MM.1S (cell line): ENCODE measurements around the gene VPS35.

Source experiments
- CTCF ChIP-seq: fragments of 300-600 bp; sonication (generic); IDR thresholded peaks from 2 replicates; pipeline ENCODE4 v1.5.1; 2016; ENCODE audit warnings: antibody characterized with exemption, low read length, mixed read lengths
- EZH2 ChIP-seq: fragments of 300-600 bp; sonication (generic); optimal IDR thresholded peaks from 2 replicates; pipeline ENCODE3; 2017; ENCODE audit warnings: low read depth, mild to moderate bottlenecking, antibody characterized with exemption, low read length, mixed read lengths
- EZH2phosphoT487 ChIP-seq: fragments of 300-600 bp; sonication (generic); IDR thresholded peaks from 2 replicates; pipeline ENCODE4 v1.6.1; 2018; ENCODE audit warnings: antibody characterized with exemption, low read length

- TF ChIP-seq CTCF = no peak
- TF ChIP-seq EZH2 = no peak
- TF ChIP-seq EZH2phosphoT487 = no peak
Observed at GRCh38 chr16:46733319-46733830, 44.4 kb upstream of the VPS35 start.
